NB4 (cell line): ENCODE results near the gene PHLDB3.
"Not testable (repeated sequence)": the region's sequence is repeated elsewhere in the genome, so short reads cannot be mapped to it uniquely, and the experiment has no call there.

Source experiments
- MYC ChIP-seq: IDR thresholded peaks from 2 replicates; pipeline ENCODE4 v1.6.1; 2011; ENCODE audit warnings: low read depth, low read length
- POLR2A ChIP-seq: IDR thresholded peaks from 2 replicates; pipeline ENCODE4 v1.6.1; 2011; ENCODE audit warnings: mild to moderate bottlenecking; ENCODE audit not compliant: insufficient read length; ENCODE audit errors: extremely low read depth
- TF ChIP-seq, protein P1 (sequence below): IDR thresholded peaks from one replicate; pipeline ENCODE4 v1.5.1; 2012; ENCODE audit warnings: low read depth, low read length
- TF ChIP-seq, protein P2 (sequence below): IDR thresholded peaks from 2 replicates; pipeline ENCODE4 v1.6.1; 2011; ENCODE audit warnings: low read depth, low read length

DNA sequence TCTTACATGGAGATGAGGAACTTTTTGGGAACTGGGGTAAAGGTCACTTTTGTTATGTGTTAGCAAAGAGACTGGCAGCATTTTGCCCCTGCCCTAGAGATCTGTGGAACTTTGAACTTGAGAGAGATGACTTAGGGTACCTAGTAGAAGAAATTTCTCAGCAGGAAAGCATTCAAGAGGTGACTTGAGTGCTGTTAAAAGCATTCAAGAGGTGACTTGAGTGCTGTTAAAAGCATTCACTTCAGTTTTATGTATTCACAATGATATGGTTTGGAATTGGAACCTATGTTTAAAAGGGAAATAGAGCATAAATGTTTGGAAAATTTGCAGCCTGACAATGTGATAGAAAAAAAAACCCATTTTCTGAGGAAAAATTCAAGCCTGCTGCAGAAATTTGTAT, 7.9 kb upstream of the PHLDB3 start:
- TF ChIP-seq, protein P1, sequence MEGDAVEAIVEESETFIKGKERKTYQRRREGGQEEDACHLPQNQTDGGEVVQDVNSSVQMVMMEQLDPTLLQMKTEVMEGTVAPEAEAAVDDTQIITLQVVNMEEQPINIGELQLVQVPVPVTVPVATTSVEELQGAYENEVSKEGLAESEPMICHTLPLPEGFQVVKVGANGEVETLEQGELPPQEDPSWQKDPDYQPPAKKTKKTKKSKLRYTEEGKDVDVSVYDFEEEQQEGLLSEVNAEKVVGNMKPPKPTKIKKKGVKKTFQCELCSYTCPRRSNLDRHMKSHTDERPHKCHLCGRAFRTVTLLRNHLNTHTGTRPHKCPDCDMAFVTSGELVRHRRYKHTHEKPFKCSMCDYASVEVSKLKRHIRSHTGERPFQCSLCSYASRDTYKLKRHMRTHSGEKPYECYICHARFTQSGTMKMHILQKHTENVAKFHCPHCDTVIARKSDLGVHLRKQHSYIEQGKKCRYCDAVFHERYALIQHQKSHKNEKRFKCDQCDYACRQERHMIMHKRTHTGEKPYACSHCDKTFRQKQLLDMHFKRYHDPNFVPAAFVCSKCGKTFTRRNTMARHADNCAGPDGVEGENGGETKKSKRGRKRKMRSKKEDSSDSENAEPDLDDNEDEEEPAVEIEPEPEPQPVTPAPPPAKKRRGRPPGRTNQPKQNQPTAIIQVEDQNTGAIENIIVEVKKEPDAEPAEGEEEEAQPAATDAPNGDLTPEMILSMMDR = not testable (repeated sequence)
- not testable (repeated sequence) for TF ChIP-seq POLR2A, MYC
- TF ChIP-seq, protein P2, sequence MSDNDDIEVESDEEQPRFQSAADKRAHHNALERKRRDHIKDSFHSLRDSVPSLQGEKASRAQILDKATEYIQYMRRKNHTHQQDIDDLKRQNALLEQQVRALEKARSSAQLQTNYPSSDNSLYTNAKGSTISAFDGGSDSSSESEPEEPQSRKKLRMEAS = not testable (repeated sequence)
